ENCODE data around the gene E2F2.
"Not testable (repeated sequence)": the region's sequence is repeated elsewhere in the genome, so short reads cannot be mapped to it uniquely, and the experiment has no call there.

Gene E2F2

DNA sequence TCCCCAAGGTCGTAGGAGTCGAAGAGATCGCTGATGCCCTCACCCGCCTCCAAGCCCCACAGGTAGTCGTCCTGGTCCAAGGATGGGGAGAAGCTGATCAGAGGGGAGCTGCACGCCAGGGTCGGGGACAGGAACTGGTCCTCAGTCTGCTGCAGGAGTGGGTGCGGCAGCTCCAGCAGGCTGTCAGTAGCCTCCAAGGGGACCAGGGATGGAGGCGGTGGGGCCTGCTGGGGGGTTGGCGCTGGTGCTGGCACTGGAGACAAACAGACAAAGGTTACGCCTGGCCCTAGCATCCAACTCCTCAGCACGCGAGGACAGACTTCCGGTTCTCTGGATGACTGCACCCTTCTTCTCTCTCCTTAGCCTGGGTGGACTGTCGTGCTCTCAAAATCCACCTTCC, 21.1 kb downstream of the E2F2 start:
- no peak overlapping the region for H3K4me3 ChIP-seq (ENCODE audit: low read depth in 1 of 2, low read length in 2 of 2)
- H3K9me3 ChIP-seq (ENCODE audit: control insufficient read depth in 1 of 2, low read length in 2 of 2): no peaks in the 10 kb centered on the region
- H3K27ac ChIP-seq (ENCODE audit: low read length): no peak overlapping the region
- no peaks in the 10 kb centered on the region for H3K4me1 ChIP-seq (ENCODE audit: control insufficient read depth in 1 of 2, insufficient read depth in 2 of 2, low read length in 2 of 2)
- no peaks in the 10 kb centered on the region for H3K36me3 ChIP-seq (ENCODE audit: control insufficient read depth in 1 of 2, insufficient read depth in 2 of 2, low read length in 2 of 2)
- no peaks in the 10 kb centered on the region for H3K27me3 ChIP-seq (ENCODE audit: low read depth, low read length)

DNA sequence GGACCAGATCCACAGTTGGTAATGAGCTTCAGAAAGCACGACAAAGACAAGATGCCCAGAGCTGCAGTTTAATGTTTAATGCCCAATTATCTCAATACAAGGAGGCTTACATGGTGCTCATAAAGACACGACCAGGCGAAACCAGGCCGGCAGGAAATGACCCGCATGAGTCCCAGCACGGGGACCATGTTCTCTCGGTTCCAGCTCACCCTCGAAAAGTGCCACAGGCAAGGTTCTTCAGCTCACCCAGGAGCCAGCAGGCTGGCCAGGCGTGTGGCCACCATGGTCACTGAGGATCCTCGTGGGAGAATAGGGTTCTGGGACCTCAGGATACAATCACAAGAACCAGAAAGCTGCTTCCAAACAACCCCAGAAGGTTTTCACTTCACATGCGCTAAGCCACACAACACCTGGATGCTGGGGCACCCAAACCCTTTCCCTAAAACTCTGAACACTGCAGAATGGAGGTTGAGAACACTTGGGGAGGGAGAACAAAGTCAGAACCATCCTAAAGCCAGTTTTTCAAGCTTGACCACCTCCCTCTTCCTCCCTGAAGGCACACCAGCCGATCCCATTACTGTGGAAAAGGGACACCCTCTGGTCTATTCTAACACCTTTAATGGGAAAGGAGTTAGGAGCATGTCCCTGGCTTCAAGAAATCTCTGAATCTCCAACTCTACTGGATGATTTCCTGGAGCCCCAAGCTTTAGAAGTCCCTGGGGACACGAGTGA, 24.5 kb downstream of the E2F2 start:
- H3K4me1 ChIP-seq (ENCODE audit: control insufficient read depth in 1 of 2, insufficient read depth in 2 of 2, low read length in 2 of 2): no peaks in the 10 kb centered on the region
- H3K27me3 ChIP-seq (ENCODE audit: low read depth, low read length): no peaks in the 10 kb centered on the region
- no peak overlapping the region for H3K4me3 ChIP-seq (ENCODE audit: low read depth in 1 of 2, low read length in 2 of 2)
- no peak overlapping the region for H3K27ac ChIP-seq (ENCODE audit: low read length)
- no peaks in the 10 kb centered on the region for H3K36me3 ChIP-seq (ENCODE audit: control insufficient read depth in 1 of 2, insufficient read depth in 2 of 2, low read length in 2 of 2)
- H3K9me3 ChIP-seq (ENCODE audit: control insufficient read depth in 1 of 2, low read length in 2 of 2): no peaks in the 10 kb centered on the region

DNA sequence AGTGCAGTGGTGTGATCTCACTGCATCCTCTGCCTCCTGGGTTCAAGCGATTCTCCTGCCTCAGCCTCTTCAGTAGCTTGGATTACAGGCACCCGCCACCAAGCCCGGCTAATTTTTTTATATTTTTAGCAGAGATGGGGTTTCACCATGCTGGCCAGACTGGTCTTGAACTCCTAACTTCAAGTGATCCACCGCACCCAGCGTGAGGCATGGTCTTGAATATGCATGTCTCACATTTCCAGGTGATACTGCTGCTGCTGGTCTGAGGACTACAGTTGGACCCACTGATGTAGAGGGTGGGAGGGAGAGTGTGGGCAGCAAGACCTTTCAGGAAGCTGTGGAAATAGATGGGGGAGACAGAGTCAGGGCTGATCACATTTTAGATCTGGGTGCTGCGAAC, 25.2 kb downstream of the E2F2 start:
- Histone ChIP-seq H3K4me1 (ENCODE audit: control insufficient read depth in 1 of 2, insufficient read depth in 2 of 2, low read length in 2 of 2) (no peaks in the 10 kb centered on the region), H3K27me3 (ENCODE audit: low read depth, low read length) (no peaks in the 10 kb centered on the region), H3K4me3 (ENCODE audit: low read depth in 1 of 2, low read length in 2 of 2) (no peak overlapping the region), H3K27ac (ENCODE audit: low read length) (no peak overlapping the region), H3K9me3 (ENCODE audit: control insufficient read depth in 1 of 2, low read length in 2 of 2) (no peaks in the 10 kb centered on the region), H3K36me3 (ENCODE audit: control insufficient read depth in 1 of 2, insufficient read depth in 2 of 2, low read length in 2 of 2) (no peaks in the 10 kb centered on the region)

DNA sequence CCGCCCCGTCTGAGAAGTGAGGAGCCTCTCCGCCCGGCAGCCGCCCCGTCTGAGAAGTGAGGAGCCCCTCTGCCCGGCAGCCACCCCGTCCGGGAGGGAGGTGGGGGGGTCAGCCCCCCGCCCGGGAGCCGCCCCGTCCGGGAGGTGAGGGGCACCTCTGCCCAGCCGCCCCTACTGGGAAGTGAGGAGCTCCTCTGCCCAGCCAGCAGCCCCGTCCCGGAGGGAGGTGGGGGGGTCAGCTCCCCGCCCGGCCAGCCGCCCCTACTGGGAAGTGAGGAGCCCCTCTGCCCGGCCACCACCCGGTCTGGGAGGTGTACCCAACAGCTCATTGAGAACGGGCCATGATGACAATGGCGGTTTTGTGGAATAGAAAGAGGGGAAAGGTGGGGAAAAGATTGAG, 26.9 kb downstream of the E2F2 start:
- not testable (repeated sequence) for H3K27me3 ChIP-seq (ENCODE audit: low read depth, low read length)

DNA sequence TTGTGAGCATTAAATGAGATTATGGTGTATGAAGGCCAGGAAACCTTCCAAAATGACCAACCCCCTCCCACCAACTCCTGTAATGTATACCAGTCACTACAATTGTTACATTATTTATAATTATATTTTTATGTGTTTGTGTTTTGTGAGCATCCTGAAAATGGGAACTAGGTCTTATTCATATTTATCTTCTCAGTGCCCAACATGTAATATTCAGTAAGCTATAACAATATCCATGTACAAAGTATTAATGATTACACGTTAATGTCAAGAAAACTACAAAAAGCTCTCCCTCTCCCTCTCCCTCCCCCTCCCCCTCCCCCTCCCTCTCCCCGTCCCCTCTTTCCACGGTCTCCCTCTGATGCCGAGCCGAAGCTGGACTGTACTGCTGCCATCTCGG, 28.1 kb downstream of the E2F2 start:
- H3K27me3 ChIP-seq (ENCODE audit: low read depth, low read length): no peaks in the 10 kb centered on the region
- no peak overlapping the region for H3K4me3 ChIP-seq (ENCODE audit: low read depth in 1 of 2, low read length in 2 of 2)
- no peaks in the 10 kb centered on the region for H3K36me3 ChIP-seq (ENCODE audit: control insufficient read depth in 1 of 2, insufficient read depth in 2 of 2, low read length in 2 of 2)
- no peaks in the 10 kb centered on the region for H3K4me1 ChIP-seq (ENCODE audit: control insufficient read depth in 1 of 2, insufficient read depth in 2 of 2, low read length in 2 of 2)
- no peaks in the 10 kb centered on the region for H3K9me3 ChIP-seq (ENCODE audit: control insufficient read depth in 1 of 2, low read length in 2 of 2)
- no peak overlapping the region for H3K27ac ChIP-seq (ENCODE audit: low read length)

More for the DNA sequence above, 26.9 kb downstream of the E2F2 start:
- H3K4me1 ChIP-seq (ENCODE audit: control insufficient read depth in 1 of 2, insufficient read depth in 2 of 2, low read length in 2 of 2); H3K36me3 ChIP-seq (ENCODE audit: control insufficient read depth in 1 of 2, insufficient read depth in 2 of 2, low read length in 2 of 2); H3K4me3 ChIP-seq (ENCODE audit: low read depth in 1 of 2, low read length in 2 of 2); H3K27ac ChIP-seq (ENCODE audit: low read length); H3K9me3 ChIP-seq (ENCODE audit: control insufficient read depth in 1 of 2, low read length in 2 of 2): not testable (repeated sequence)

- Histone ChIP-seq H3K4me3 (ENCODE audit: low read depth in 1 of 2, low read length in 2 of 2) (no peak overlapping the region), H3K9me3 (ENCODE audit: control insufficient read depth in 1 of 2, low read length in 2 of 2) (no peaks in the 10 kb centered on the region), H3K27ac (ENCODE audit: low read length) (no peak overlapping the region), H3K36me3 (ENCODE audit: control insufficient read depth in 1 of 2, insufficient read depth in 2 of 2, low read length in 2 of 2) (no peaks in the 10 kb centered on the region), H3K4me1 (ENCODE audit: control insufficient read depth in 1 of 2, insufficient read depth in 2 of 2, low read length in 2 of 2) (no peaks in the 10 kb centered on the region), H3K27me3 (ENCODE audit: low read depth, low read length) (no peaks in the 10 kb centered on the region)
Observed at GRCh38 chr1:23500466-23500865, 30.6 kb downstream of the E2F2 start.

DNA sequence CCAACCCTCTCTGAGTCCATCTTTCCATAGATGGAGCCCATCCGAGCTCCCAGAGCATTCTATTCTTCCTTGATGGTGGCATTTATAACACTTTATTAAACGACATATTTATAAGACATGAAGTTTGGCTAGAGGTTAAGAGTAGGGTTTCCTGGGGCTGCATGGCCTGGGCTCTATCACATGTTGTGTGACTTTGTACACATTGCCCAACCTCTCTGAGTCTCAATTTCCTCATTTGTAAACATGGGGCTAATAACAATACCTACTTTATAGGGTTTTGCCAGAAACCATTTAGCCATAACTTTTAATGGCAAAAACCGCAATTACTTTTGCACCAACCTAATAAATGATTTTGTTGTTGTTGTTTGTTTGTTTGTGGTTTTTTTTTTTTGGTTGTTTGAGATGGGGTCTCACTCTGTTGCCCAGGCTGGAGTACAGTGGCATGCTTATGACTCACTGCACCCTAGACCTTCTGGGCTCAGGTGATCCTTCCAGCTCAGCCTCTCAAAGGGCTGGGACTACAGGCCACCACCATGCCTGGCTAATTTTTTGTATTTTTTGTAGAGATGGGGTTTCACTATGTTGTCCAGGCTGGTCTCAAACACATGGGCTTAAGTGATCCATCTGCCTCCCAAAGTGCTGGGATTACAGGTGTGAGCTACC, 33.1 kb downstream of the E2F2 start:
- no peaks in the 10 kb centered on the region for H3K4me1 ChIP-seq (ENCODE audit: control insufficient read depth in 1 of 2, insufficient read depth in 2 of 2, low read length in 2 of 2)
- H3K4me3 ChIP-seq (ENCODE audit: low read depth in 1 of 2, low read length in 2 of 2): no peak overlapping the region
- no peaks in the 10 kb centered on the region for H3K36me3 ChIP-seq (ENCODE audit: control insufficient read depth in 1 of 2, insufficient read depth in 2 of 2, low read length in 2 of 2)
- H3K27ac ChIP-seq (ENCODE audit: low read length): no peak overlapping the region
- no peaks in the 10 kb centered on the region for H3K9me3 ChIP-seq (ENCODE audit: control insufficient read depth in 1 of 2, low read length in 2 of 2)
- H3K27me3 ChIP-seq (ENCODE audit: low read depth, low read length): no peaks in the 10 kb centered on the region

GRCh38 chr1:23496490-23497181, 34.4 kb downstream of the E2F2 start:
- H3K9me3 ChIP-seq (ENCODE audit: control insufficient read depth in 1 of 2, low read length in 2 of 2): no peaks in the 10 kb centered on the region
- H3K4me3 ChIP-seq (ENCODE audit: low read depth in 1 of 2, low read length in 2 of 2): no peak overlapping the region
- H3K4me1 ChIP-seq (ENCODE audit: control insufficient read depth in 1 of 2, insufficient read depth in 2 of 2, low read length in 2 of 2): no peaks in the 10 kb centered on the region
- H3K27me3 ChIP-seq (ENCODE audit: low read depth, low read length): no peaks in the 10 kb centered on the region
- H3K27ac ChIP-seq (ENCODE audit: low read length): no peak overlapping the region
- no peaks in the 10 kb centered on the region for H3K36me3 ChIP-seq (ENCODE audit: control insufficient read depth in 1 of 2, insufficient read depth in 2 of 2, low read length in 2 of 2)

GRCh38 chr1:23494836-23495235, 36.2 kb downstream of the E2F2 start:
- not testable (repeated sequence) for H3K4me1 ChIP-seq (ENCODE audit: control insufficient read depth in 1 of 2, insufficient read depth in 2 of 2, low read length in 2 of 2); H3K27ac ChIP-seq (ENCODE audit: low read length)

DNA sequence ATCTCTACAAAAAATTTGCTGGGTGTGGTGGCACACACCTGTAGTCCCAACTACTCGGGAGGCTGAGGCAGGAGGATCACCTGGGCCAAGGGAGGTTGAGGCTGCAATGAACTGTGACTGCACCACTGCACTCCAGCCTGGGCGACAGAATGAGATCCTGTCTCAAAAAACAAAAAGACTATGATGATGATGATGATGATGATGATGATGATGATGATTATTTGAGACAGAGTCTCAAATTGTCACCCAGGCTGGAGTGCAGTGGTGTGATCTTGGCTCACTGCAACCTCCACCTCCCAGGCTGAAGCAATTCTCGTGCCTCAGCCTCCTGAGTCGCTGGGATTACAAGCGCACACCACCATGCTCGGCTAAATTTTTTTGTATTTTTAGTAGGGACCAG, 38.3 kb downstream of the E2F2 start:
- not testable (repeated sequence) for H3K36me3 ChIP-seq (ENCODE audit: control insufficient read depth in 1 of 2, insufficient read depth in 2 of 2, low read length in 2 of 2); H3K9me3 ChIP-seq (ENCODE audit: control insufficient read depth in 1 of 2, low read length in 2 of 2); H3K4me3 ChIP-seq (ENCODE audit: low read depth in 1 of 2, low read length in 2 of 2); H3K4me1 ChIP-seq (ENCODE audit: control insufficient read depth in 1 of 2, insufficient read depth in 2 of 2, low read length in 2 of 2); H3K27me3 ChIP-seq (ENCODE audit: low read depth, low read length); H3K27ac ChIP-seq (ENCODE audit: low read length)

More at GRCh38 chr1:23494836-23495235, 36.2 kb downstream of the E2F2 start:
- not testable (repeated sequence) for H3K27me3 ChIP-seq (ENCODE audit: low read depth, low read length); H3K36me3 ChIP-seq (ENCODE audit: control insufficient read depth in 1 of 2, insufficient read depth in 2 of 2, low read length in 2 of 2); H3K4me3 ChIP-seq (ENCODE audit: low read depth in 1 of 2, low read length in 2 of 2); H3K9me3 ChIP-seq (ENCODE audit: control insufficient read depth in 1 of 2, low read length in 2 of 2)

DNA sequence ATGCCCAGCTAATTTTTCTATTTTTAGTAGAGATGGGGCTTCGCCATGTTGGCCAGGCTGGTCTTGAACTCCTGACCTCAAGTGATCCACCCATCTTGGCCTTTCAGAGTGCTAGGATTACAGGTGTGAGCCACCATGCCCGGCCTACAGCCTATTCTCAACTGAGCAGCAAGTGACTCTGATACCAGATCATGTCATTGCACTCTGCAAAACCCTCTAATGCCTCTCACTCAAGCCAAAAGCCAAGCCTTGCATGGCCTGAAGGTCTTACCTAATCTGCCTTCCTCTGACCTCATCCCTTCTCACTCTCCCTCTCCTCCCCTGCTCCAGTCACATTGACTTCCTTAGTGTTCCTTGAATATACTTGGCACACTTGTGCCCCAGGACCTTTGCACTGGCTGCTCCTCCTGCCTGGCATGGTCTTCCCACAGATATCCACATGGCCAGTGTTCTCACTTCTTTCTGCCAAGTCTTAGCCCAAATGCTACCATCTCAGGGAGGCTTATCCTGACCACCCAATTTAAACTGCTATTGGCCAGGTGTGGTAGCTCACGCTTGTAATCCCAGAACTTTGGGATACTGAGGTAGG, 38.8 kb downstream of the E2F2 start:
- H3K4me3 ChIP-seq (ENCODE audit: low read depth in 1 of 2, low read length in 2 of 2): no peak overlapping the region
- no peaks in the 10 kb centered on the region for H3K4me1 ChIP-seq (ENCODE audit: control insufficient read depth in 1 of 2, insufficient read depth in 2 of 2, low read length in 2 of 2)
- no peaks in the 10 kb centered on the region for H3K36me3 ChIP-seq (ENCODE audit: control insufficient read depth in 1 of 2, insufficient read depth in 2 of 2, low read length in 2 of 2)
- H3K9me3 ChIP-seq (ENCODE audit: control insufficient read depth in 1 of 2, low read length in 2 of 2): no peaks in the 10 kb centered on the region
- no peak overlapping the region for H3K27ac ChIP-seq (ENCODE audit: low read length)
- no peaks in the 10 kb centered on the region for H3K27me3 ChIP-seq (ENCODE audit: low read depth, low read length)

All from muscle layer of duodenum (tissue), 2 donors.